NCI-H1436 (cell line): ENCODE measurements around the gene SIRT4.

Experiments used
- DNase-seq: peaks from one replicate; lab custom pipeline; 2025; lab: John Stamatoyannopoulos, UW

SIRT4 gene

GRCh38 chr12:120278137-120279069 lies 23.7 kb upstream of the SIRT4 start:
- DNase-seq = no peak

DNA sequence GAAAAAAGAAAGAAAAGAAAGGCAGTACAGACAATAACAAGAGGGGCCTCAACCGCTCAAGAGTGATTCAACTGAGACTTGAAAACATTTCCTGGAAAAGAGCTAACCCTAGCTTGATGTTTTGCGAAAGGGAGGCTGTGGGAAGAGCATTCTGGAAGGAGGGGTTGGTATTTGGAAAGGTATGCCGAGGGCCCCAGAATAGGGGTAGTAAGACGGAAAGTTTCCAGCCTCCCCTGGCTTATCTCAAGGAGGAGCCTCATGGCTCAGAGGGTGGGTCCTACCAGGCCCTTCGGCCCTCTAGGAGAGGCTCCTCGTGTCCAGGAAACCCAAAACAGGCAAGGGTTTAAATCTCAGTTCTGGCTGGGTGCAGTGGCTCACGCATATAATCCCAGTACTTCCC lies 18.8 kb upstream of the SIRT4 start:
- no peak for DNase-seq

GRCh38 chr12:120284381-120284780 lies 17.7 kb upstream of the SIRT4 start:
- no peak for DNase-seq

GRCh38 chr12:120286768-120287490 lies 15.2 kb upstream of the SIRT4 start:
- DNase-seq = no peak

- DNase-seq = no peak
Observed at GRCh38 chr12:120287491-120287890, 14.6 kb upstream of the SIRT4 start.

- DNase-seq = no peak
Observed at GRCh38 chr12:120290609-120291305, 11.4 kb upstream of the SIRT4 start.

DNA sequence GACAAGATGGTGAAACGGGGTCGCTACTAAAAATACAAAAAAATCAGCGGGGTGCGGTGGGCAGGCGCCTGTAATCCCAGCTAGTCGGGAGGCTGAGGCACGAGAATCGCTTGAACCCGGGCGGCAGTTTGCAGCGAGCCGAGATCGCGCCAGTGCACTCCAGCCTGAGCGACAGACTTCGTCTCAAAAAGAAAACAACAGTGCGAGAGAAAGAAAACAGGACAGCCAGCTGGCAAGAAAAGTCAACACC lies 9.8 kb upstream of the SIRT4 start:
- no peak for DNase-seq

- peak; percentile 86 for DNase-seq
Observed at GRCh38 chr12:120292661-120293531, 9.2 kb upstream of the SIRT4 start, which contains the start of gene RNU4-1. TSS of gene RNU4-1 (minus strand) at chr12:120293237.

- DNase-seq = no peak
Observed at GRCh38 chr12:120314220-120314619, 12.1 kb downstream of the SIRT4 start.

- no peak for DNase-seq
Observed at GRCh38 chr12:120316798-120317223, 14.7 kb downstream of the SIRT4 start.

DNA sequence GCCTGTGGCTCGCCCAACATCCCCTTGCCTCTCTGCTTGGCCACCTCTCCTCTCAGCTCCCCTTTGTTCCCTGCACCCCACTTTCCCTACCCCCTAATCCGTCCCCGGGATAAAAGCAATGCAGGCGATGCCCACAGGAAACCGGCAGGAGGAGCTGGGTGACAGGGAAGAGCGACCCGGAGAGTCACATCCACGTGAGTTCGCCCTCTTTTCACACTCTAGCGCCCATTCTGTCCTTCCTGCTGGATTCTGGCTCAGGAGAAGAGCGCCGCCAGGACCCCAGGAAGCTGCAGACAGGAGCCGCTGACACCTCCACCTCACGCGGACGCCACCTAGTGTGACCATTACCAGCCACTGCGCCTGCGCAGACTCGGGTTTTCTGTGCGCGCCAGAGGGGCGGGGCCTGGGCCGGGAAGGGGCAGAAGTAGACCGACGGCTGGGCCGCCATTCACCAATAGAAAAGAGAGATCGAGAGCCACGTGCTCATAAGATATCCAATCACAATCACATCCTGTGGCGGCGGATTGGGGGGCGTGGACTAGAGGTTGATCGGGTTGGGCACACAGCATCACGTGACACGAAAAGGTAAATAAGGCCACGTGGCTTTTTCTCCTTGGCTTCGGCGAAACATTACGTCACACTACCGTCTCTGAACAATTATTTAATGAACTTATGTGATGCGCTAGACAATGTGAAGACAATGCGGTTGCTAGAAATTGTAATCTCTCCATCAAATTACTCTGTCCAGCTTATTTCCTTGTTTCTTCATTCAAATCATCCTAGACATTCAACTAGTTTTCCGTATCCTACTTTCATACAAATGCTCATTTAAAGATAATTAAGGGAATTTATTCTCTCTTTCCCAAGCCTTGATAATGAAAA lies 15.3 kb downstream of the SIRT4 start:
- peak; percentile 99 for DNase-seq

- DNase-seq = no peak
Observed at GRCh38 chr12:120321382-120322202, 19.5 kb downstream of the SIRT4 start.

DNA sequence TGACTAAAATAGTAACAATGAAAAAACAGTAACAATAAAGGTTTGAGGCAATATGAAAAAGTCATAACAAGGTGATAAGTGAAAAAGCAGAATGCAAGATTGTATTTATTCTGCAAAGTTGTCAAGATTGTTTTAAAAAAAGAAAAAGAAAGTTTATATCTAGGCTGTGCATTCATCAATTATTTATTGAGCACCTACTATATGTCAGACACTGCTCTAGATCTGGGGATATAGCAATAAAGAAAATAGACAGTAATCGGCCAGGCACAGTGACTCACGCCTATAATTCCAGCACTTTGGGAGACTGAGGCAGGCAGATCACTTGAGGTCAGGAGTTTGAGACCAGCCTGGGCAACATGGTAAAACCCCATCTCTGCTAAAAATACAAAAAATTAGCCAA lies 21.7 kb downstream of the SIRT4 start:
- no peak for DNase-seq

DNA sequence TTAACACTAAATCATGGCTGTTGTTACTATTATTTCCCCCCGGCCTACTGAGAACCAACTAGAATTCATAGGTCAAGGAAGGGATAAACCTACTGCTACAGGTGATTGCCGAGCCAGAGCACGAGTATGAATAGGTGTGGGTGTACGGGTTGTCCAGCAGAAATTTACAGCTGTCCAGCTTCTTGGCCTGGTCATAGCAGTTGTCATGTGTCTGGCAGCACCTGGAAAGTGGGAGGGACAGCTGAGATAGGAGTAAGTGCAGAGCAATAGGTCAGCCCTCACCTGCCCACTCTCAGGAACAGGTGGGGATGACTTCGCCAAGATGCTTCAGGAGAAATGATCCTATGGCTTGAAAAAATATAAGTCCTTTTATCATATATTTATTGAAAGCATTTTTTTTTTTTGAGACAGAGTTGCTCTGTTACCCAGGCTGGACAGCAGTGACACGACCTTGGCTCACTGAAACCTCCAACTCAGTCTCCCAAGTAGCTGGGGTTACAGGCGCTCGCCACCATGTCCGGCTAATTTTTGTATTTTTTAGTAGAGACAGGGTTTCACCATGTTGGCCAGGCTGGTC lies 22.8 kb downstream of the SIRT4 start:
- no peak for DNase-seq

GRCh38 chr12:120327593-120327992 lies 25.5 kb downstream of the SIRT4 start, which contains the start of gene PLA2G1B:
TSS of gene PLA2G1B (minus strand) at chr12:120327779. CDS start at chr12:120327753, 26 bp downstream.
- no peak for DNase-seq

GRCh38 chr12:120328228-120328627 lies 26.1 kb downstream of the SIRT4 start:
- no peak for DNase-seq

DNA sequence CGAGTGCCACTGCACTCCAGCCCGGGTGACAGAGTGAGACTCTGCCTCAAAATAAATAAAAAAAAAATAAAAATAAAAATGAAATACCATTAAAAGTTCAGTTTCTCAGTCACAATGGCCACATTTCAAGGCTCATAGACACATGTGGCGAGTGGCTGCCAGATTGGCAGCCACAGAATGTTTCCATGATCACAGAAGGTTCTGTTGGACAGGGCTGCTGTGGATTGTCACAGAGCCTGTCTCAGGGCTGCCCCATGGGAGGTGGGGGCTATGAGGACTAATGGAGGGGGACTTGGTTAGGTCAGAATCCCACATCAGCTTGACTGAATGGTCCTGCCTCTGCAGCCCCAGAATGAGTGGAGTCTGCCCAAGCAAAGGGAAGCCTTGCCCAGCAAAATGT lies 29.3 kb downstream of the SIRT4 start:
- DNase-seq = no peak

- no peak for DNase-seq
Observed at GRCh38 chr12:120332041-120332440, 29.9 kb downstream of the SIRT4 start.

GRCh38 chr12:120332523-120332922 lies 30.4 kb downstream of the SIRT4 start:
- DNase-seq = no peak
